Activated T-helper 17 cell treated with anti-CD3 and anti-CD28 coated beads, Interleukin-2, amount 50 U/mL, for 72 hours (primary cell): Measurements from ENCODE around the gene ARG1. TPM values are rescaled to one million over a fixed set of nuclear protein-coding genes. Genes with fewer than 3 reads are reported as not detected.
A peak's percentile ranks its signal among the peaks of the same experiment; 100 is the strongest.
"Not testable (repeated sequence)": the region's sequence is repeated elsewhere in the genome, so short reads cannot be mapped to it uniquely, and the experiment has no call there.

Experiments used
- ATAC-seq: fragments of 150-1000 bp; cut with Tn5 transposase; replicated peaks from 2 replicates; pipeline ENCODE4 v1.10.0; 2021; ENCODE audit warnings: mild to moderate bottlenecking, moderate library complexity
- H3K27ac Mint-ChIP-seq: one replicate; pipeline ENCODE4 v1.8.0; 2022; ENCODE audit warnings: mixed read lengths
- H3K27me3 Mint-ChIP-seq: one replicate; pipeline ENCODE4 v1.8.0; 2022; ENCODE audit warnings: mixed read lengths
- H3K36me3 Mint-ChIP-seq: one replicate; pipeline ENCODE4 v1.8.0; 2022; ENCODE audit warnings: low read depth, mild to moderate bottlenecking, mixed read lengths
- H3K4me1 Mint-ChIP-seq: one replicate; pipeline ENCODE4 v1.8.0; 2022; ENCODE audit warnings: mixed read lengths
- H3K4me3 Mint-ChIP-seq: one replicate; pipeline ENCODE4 v1.8.0; 2022; ENCODE audit warnings: mild to moderate bottlenecking, mixed read lengths
- H3K9me3 Mint-ChIP-seq: one replicate; pipeline ENCODE4 v1.8.0; 2022; ENCODE audit warnings: mixed read lengths
- total RNA-seq, 2 donors: library from RNA; stranded (reverse); gene quantifications; one replicate each; pipeline ENCODE4 v1.2.3, GENCODE V29; 2022

The ARG1 gene
- not detected for total RNA-seq

DNA sequence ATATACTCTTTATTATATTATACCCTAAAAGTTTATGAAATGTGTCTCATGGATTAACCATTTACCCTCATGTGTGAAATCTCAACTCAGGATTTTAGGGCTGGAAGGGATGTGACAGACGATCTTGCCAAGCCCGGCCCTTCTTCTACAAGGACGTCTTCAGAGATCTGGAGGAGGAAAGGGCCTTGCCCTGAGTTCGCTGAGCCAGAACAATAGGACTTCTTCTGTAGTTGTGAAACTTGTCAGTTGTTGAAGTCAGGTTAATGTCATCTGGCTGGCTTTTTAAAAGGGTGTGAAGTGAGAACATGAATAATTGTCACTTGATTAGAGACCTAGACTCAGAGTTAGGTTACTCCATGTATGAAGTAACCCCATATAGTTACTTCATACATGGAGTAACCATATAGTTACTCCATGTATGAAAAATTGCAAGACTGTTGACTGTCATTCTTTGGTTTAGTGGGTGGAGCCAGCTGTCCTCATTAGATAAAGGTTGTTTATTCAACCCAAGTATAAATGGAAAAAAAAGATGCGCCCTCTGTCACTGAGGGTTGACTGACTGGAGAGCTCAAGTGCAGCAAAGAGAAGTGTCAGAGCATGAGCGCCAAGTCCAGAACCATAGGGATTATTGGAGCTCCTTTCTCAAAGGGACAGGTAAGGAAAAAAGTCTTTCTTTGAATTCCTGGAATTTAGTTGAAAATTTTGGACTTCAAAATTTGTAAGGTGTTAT lies at the start of gene ARG1:
Gene ARG1 (plus strand): TSS at position 541 of the 730 bp plus-strand sequence. CDS start 57 bp downstream, at position 598.
- no peaks in the 10 kb centered on the region for H3K27me3 Mint-ChIP-seq
- H3K27ac Mint-ChIP-seq = no peak within 1 kb of the TSS
- ATAC-seq = no peak
- H3K9me3 Mint-ChIP-seq = no peaks in the 10 kb centered on the region
- H3K4me1 Mint-ChIP-seq = no peaks in the 10 kb centered on the region
- H3K36me3 Mint-ChIP-seq = peaks cover 32% of the 10 kb centered on the region
- H3K4me3 Mint-ChIP-seq = no peak within 1 kb of the TSS

DNA sequence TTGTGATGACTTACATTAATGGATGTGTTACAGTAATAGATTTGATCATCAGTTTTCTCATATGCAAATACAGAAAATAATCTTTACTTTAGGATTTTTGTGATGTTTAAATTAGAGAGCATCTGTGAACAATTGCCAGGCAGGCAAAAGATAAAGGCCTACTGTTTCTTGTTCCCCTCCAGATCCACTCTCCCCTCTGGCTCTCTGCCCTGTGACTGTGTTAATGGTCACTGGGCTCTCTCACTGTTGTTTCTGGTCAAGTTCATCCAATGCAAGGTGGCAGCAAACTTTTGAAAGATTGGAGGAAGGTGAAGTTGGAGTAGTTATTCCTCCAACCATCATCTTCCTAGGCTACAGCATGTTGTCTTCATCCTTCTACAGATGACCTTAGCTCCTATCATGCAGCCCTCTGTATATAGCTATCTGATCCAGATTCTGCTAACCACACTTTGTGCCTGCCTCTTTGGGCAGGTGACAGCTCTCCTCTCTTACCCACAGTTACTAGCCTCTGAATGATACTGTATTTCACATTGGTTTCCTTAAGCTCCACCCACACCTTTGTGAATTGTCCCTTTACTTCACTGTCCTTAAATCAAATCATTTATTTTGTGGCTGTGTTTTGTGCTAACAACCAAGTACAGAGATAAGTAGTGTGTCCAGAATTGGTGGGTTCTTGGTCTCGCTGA lies 48.9 kb upstream of the ARG1 start:
- H3K27ac Mint-ChIP-seq = no peak overlapping the region
- peak overlapping the region; percentile 19 for H3K4me3 Mint-ChIP-seq
- no peaks in the 10 kb centered on the region for H3K36me3 Mint-ChIP-seq

DNA sequence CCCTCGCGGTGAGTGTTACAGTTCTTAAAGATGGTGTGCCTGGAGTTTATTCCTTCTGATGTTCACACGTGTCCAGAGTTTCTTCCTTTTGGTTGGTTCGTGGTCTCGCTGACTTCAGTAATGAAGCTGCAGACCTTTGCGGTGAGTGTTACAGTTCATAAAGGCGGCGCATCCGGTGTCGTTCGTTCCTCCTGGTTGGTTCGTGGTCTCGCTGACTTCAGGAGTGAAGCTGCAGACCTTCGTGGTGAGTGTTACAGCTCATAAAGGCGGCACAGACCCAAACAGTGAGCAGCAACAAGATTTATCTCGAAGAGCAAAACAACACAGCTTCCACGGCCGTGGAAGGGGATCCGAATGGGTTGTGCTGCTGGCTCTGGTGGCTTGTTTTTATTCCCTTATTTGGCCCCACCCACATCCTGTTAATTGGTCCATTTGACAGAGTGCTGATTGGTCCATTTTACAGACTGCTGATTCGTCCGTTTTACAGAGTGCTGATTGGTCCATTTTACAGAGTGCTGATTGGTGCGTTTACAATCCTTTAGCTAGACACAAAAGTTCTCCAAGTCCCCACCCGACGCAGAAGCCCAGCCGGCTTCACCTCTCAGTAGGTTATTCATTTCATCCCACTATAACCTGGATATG lies 48.2 kb upstream of the ARG1 start:
- Mint-ChIP-seq H3K27ac (no peak overlapping the region), H3K4me3 (peak overlapping the region; percentile 19)

More for the DNA sequence above, 48.9 kb upstream of the ARG1 start:
- Mint-ChIP-seq H3K9me3 (no peaks in the 10 kb centered on the region), H3K27me3 (no peaks in the 10 kb centered on the region), H3K4me1 (peaks cover 4% of the 10 kb centered on the region)
- peak; percentile 51 for ATAC-seq

DNA sequence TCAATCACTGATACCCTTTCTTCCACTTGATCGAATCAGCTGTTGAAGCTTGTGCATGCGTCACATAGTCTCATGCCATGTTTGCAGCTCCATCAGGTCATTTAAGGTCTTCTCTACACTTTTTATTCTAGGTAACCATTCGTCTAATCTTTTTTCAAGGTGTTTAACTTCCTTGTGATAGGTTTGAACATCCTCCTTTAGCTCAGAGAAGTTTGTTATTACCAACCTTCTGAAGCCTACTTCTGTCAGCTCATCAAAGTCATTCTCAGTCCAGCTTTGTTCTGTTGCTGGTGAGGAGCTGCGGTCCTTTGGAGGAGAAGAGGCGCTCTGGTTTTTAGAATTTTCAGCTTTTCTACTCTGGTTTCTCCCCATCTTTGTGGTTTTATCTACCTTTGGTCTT lies 42.1 kb upstream of the ARG1 start:
- H3K27me3 Mint-ChIP-seq, H3K9me3 Mint-ChIP-seq, ATAC-seq, H3K36me3 Mint-ChIP-seq: not testable (repeated sequence)
- Mint-ChIP-seq H3K27ac (peak overlapping the region; percentile 2), H3K4me3 (peak overlapping the region; percentile 35), H3K4me1 (peaks cover 14% of the 10 kb centered on the region)

More for the DNA sequence above, 48.2 kb upstream of the ARG1 start:
- Mint-ChIP-seq H3K27me3 (no peaks in the 10 kb centered on the region), H3K36me3 (no peaks in the 10 kb centered on the region), H3K4me1 (peaks cover 4% of the 10 kb centered on the region), H3K9me3 (no peaks in the 10 kb centered on the region)
- ATAC-seq = peak; percentile 42

DNA sequence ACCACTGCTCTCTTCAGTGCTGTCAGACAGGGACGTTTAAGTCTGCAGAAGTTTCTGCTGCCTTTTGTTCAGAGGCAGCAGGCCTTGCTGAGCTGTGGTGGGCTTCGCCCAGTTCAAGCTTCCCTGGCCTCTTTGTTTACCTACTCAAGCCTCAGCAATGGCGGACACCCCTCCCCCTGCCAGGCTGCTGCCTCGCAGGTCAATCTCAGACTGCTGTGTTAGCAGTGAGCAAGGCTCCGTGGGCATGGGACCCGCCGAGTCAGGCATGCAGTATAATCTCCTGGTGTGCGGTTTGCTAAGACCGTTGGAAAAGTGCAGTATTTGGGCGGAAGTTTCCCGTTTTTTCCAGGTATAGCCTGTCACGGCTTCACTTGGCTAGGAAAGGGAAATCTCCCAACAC lies 41.3 kb upstream of the ARG1 start:
- peaks cover 14% of the 10 kb centered on the region for H3K4me1 Mint-ChIP-seq
- H3K4me3 Mint-ChIP-seq = peak overlapping the region; percentile 64
- not testable (repeated sequence) for H3K9me3 Mint-ChIP-seq, H3K36me3 Mint-ChIP-seq, H3K27me3 Mint-ChIP-seq, H3K27ac Mint-ChIP-seq, ATAC-seq

DNA sequence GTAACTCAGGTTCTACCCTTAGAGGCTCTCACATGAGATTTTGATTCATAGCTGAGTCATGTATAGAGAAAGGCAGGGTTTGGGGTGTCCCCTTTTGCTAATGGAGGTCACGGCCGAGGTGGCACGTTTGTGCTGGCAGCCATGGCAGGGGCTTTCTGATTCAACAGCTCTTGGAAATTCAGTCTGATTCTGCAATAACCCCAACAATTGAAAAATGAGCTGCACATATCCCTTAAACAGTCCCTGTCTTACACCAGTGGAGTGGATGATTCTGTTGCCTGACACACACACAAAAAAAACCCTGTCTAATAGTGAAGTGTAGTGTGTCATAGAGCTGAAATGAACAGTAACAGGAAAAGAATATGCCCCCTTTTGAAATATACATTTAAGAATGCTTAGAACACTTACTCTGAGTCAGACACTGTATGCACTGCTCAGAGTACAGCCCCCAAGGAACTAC lies 40.4 kb upstream of the ARG1 start:
- Mint-ChIP-seq H3K36me3 (no peaks in the 10 kb centered on the region), H3K9me3 (no peaks in the 10 kb centered on the region), H3K27me3 (no peaks in the 10 kb centered on the region), H3K4me1 (peaks cover 14% of the 10 kb centered on the region), H3K4me3 (peak overlapping the region; percentile 64), H3K27ac (peak overlapping the region; percentile 82)
- peak; percentile 94 for ATAC-seq

DNA sequence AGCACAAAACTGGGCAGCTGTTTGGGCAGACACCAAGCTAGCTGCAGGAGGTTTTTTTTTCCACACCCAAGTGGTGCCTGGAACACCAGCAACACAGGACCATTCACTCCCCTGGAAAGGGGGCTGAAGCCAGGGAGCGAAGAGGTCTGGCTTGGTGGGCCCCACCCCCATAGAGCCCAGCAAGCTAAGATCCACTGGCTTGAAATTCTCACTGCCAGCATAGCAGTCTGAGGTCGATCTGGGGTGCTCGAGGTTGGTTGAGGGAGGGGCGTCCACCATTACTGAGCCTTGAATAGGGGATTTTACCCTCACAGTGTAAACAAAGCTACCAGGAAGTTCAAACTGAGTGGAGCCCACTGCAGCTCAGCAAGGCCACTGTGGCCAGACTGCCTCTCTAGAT lies 34.4 kb upstream of the ARG1 start:
- H3K4me3 Mint-ChIP-seq, ATAC-seq, H3K27ac Mint-ChIP-seq: not testable (repeated sequence)

DNA sequence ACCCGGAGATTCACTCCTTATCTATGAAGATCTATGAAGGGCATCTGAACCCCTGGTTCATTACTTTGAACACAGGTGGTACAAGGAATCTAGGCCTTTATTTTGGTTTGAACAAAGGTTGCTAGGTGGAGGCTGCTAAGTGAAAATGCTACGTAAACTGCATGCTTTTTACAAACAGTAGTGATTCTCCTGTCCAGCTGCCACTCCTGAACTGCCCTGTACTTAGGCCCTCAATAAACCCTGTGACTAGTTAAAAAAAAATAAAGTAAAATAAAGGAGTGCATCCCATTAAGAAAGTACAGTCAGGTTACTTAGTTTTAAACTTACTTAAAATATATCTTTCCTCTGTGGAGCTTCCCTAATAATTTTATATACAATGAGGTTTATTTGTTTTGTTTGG lies 27.7 kb upstream of the ARG1 start:
- no peak for ATAC-seq
- Mint-ChIP-seq H3K4me1 (no peaks in the 10 kb centered on the region), H3K9me3 (no peaks in the 10 kb centered on the region), H3K36me3 (no peaks in the 10 kb centered on the region), H3K4me3 (no peak overlapping the region), H3K27ac (no peak overlapping the region), H3K27me3 (no peaks in the 10 kb centered on the region)

More for the DNA sequence above, 34.4 kb upstream of the ARG1 start:
- H3K36me3 Mint-ChIP-seq, H3K4me1 Mint-ChIP-seq, H3K9me3 Mint-ChIP-seq, H3K27me3 Mint-ChIP-seq: not testable (repeated sequence)

DNA sequence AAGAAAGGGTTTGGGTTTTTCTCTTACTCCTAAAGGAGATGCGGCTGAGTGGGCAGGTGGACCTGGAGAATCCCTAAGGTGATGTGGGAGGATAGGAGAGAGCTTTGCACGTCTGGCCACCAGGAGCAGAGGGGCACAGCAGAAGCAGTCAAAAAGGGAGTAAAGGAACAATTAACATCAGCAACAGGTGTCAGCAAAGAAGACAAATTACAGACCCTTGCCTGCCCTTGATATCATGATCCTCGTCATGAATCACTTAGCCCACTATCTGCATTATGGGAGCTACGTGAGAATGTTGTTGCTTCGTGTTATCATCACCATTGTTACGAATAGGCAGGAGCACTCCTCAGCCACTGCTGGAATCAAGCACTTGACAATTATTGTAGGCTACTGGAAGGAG lies 25.5 kb upstream of the ARG1 start:
- Mint-ChIP-seq H3K9me3 (no peaks in the 10 kb centered on the region), H3K4me3 (no peak overlapping the region), H3K36me3 (no peaks in the 10 kb centered on the region), H3K27me3 (no peaks in the 10 kb centered on the region), H3K27ac (no peak overlapping the region), H3K4me1 (no peaks in the 10 kb centered on the region)
- ATAC-seq = no peak

DNA sequence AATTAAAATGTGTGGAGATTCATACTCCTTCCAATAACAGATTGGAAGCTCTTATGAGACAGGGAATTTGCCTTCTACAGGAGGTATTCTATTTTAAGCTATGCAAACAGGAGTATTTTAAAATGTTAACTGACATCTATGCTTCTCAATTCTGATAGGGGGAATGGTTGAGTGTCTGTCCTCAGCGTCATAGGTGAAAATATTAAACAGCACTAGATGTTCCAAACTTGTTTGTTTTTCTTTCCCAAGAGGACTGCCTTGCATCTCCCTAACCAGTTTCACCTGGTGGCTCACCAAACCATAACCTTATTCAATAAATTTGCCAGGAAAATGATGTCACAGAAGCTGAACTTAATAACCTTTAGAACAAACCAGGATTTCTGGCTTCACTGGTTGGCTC lies 24.6 kb upstream of the ARG1 start:
- no peak for ATAC-seq
- no peaks in the 10 kb centered on the region for H3K27me3 Mint-ChIP-seq
- no peaks in the 10 kb centered on the region for H3K4me1 Mint-ChIP-seq
- H3K27ac Mint-ChIP-seq = no peak overlapping the region
- no peaks in the 10 kb centered on the region for H3K36me3 Mint-ChIP-seq
- H3K9me3 Mint-ChIP-seq = no peaks in the 10 kb centered on the region
- H3K4me3 Mint-ChIP-seq = no peak overlapping the region

DNA sequence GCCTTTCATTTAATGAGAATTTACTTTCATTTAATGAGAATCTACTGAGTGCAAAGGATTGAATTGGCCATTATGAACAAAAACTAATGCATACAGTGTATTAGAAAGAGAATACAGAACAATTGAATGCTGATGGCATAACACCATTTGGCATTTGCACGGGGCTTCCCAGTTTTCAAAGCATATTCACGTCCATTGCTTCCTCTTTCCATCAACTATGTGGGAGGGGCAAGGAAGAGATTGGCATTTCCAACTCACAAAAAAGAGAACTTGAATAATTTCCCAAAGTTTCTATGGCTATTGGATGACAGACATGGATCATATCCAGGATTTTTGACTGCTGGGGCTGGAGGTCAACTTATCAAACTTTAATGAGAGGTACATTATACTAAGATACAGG lies 23.2 kb upstream of the ARG1 start:
- no peak for ATAC-seq
- Mint-ChIP-seq H3K36me3 (no peaks in the 10 kb centered on the region), H3K9me3 (no peaks in the 10 kb centered on the region), H3K4me3 (no peak overlapping the region), H3K27ac (no peak overlapping the region), H3K27me3 (no peaks in the 10 kb centered on the region), H3K4me1 (no peaks in the 10 kb centered on the region)

DNA sequence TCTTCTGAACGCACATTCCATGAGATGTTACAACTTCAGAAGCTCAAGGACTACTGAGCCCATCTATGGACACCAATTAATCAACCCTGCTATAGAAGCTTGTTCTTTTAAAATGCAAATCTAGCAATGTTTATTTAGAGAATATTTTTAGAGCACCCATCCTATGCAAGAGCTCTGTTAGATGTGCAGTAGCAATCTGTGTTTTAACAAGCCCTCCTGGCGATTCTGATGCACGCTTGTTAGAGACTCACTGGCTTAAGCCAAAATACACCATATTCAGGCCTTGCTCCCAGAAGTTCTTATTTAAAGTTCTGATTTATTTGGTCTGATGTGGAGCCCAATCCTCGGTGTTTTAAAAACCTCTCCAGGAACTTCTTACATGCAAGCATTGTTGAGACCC lies 21.1 kb upstream of the ARG1 start:
- no peaks in the 10 kb centered on the region for H3K27me3 Mint-ChIP-seq
- H3K4me1 Mint-ChIP-seq = no peaks in the 10 kb centered on the region
- no peak overlapping the region for H3K4me3 Mint-ChIP-seq
- no peaks in the 10 kb centered on the region for H3K36me3 Mint-ChIP-seq
- ATAC-seq = no peak
- H3K27ac Mint-ChIP-seq = no peak overlapping the region
- H3K9me3 Mint-ChIP-seq = no peaks in the 10 kb centered on the region

DNA sequence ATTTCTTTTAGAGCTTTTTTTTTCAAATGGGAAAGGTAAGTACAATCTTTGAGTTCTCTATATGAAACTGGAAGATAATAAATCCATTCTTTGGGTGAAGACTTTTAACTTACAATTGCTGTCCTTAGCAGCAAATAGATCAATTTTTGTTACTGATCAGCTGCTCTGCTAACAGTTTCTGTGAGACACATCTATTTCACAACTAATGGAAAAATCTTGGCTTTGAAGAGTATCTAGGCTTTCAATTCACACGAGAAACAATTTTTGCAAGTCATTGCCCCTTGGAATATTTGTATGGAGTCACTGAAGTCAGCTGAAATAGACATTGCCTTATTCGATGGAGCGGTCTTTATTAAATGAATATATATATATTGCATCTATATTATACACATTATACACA lies 20.5 kb upstream of the ARG1 start:
- no peaks in the 10 kb centered on the region for H3K4me1 Mint-ChIP-seq
- no peaks in the 10 kb centered on the region for H3K27me3 Mint-ChIP-seq
- no peak overlapping the region for H3K4me3 Mint-ChIP-seq
- H3K9me3 Mint-ChIP-seq = no peaks in the 10 kb centered on the region
- no peak for ATAC-seq
- H3K27ac Mint-ChIP-seq = no peak overlapping the region
- no peaks in the 10 kb centered on the region for H3K36me3 Mint-ChIP-seq

DNA sequence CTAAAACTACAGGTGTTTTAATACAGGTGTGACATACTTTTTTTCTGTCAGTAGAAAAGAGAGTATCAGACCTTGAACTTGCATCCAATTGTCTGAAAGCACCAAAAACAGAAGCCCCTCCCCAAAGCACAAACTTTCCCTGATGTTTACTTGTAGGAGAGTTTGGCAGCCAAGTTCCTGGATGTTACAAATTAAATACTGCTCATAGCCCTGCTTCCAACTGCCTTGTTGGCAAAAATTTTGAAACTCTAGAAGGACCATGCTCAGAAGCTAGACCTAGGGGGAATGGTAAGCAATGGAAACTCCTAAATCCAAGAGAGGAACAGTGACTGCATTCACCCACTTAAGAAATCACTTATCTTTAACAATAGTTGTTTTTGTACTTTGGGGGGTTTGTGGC lies 17.0 kb upstream of the ARG1 start:
- ATAC-seq = no peak
- no peak overlapping the region for H3K27ac Mint-ChIP-seq
- no peaks in the 10 kb centered on the region for H3K36me3 Mint-ChIP-seq
- no peak overlapping the region for H3K4me3 Mint-ChIP-seq
- H3K4me1 Mint-ChIP-seq = no peaks in the 10 kb centered on the region
- no peaks in the 10 kb centered on the region for H3K27me3 Mint-ChIP-seq
- H3K9me3 Mint-ChIP-seq = no peaks in the 10 kb centered on the region

DNA sequence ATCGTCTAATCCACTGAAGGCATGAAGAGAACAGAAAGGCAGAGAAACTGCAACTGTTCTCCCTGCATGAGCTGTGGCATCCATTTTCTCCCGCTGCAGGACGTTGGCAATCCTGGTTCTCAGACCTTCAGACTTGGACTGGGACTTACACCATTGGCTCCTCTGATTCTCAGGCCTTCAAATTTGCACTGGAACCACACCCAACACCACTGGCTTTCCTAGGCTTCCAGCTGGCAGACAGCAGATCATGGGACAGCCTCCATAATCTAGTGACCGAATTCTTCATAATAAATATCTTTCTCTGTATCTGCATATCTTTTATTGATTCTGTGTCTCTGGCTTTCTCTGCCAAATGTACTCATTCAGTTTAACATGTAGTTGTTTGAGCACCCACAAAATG lies 14.1 kb upstream of the ARG1 start:
- H3K4me1 Mint-ChIP-seq = no peaks in the 10 kb centered on the region
- no peaks in the 10 kb centered on the region for H3K36me3 Mint-ChIP-seq
- no peaks in the 10 kb centered on the region for H3K9me3 Mint-ChIP-seq
- no peaks in the 10 kb centered on the region for H3K27me3 Mint-ChIP-seq
- H3K27ac Mint-ChIP-seq = no peak overlapping the region
- ATAC-seq = no peak
- H3K4me3 Mint-ChIP-seq = no peak overlapping the region
